ENCODE data around the gene ARVCF. TPM values are rescaled to one million over a fixed set of nuclear protein-coding genes. Genes with fewer than 3 reads are reported as not detected.
A peak's percentile ranks its signal among the peaks of the same experiment; 100 is the strongest.

ARVCF gene
- total and polyA plus RNA-seq, 9 of the 15 experiments (the other 6 are each of a cell fraction or from before 2014, with no cell fraction given) = 0.03 to 97.4 (median 15.6) TPM

DNA sequence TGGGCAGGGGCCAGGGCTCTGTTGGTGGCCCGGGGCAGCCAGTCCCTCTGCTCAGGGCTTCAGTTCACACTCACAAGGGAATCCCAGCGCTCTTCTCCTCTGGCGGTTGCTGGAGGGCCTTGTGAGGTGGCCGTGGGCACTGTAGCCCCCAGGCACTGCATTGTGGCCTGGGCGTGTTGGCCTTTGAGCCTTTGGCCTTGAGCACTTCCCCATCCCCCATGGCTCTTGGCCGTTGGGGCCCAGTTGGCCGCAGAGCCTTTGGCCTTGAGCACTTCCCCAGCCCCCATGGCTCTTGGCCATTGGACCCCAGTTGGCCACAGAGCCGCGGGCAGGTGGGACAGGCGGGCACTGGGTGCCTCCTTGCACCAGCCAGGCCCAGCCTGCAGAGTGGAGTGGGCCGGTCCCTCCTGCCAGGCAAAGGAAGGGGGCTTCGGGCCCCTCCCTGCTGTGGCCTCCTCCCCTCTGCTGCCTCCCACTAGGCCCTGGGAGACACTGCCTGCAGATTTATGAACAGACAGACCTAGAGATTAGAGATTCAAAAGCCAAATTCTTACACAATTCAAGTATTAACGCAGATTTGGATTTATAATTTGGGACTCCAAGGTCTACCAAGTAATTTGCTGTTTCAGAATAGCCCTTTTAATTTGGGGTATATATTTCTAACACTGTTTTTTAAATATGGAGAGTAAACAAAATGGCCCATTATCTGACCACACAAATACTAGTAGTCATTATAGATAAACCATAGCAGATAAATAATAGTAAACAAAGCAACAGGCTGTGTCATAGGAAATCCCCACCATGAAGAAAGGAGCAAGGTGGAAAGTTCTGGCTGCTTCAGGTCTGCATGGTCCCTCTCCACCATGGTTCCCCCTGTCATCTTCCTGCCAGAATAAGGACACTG lies 56.8 kb downstream of the ARVCF start (continued):
- TF ChIP-seq ZNF232 (CRISPR knock-in tag; IDR thresholded peaks at IDR 0.05) (no peak), ZNF668 (CRISPR knock-in tag; IDR thresholded peaks at IDR 0.05) (no peak), NEUROD1 (IDR thresholded peaks at IDR 0.05; ENCODE audit: borderline replicate concordance, low read depth, low read length, partially characterized antibody) (no peak), ZNF124 (CRISPR knock-in tag; IDR thresholded peaks at IDR 0.05) (no peak), NCOA1 (IDR thresholded peaks at IDR 0.05; ENCODE audit: low read depth) (no peak), ZNF311 (CRISPR knock-in tag; IDR thresholded peaks at IDR 0.05) (no peak), FIP1L1 (IDR thresholded peaks at IDR 0.05; ENCODE audit: low read depth, low read length, poor library complexity, severe bottlenecking) (peak; percentile 69), POLR3G (IDR thresholded peaks at IDR 0.05; ENCODE audit: extremely low read depth, insufficient read length, insufficient replicate concordance) (no peak), ZNF121 (CRISPR knock-in tag; conservative IDR thresholded peaks at IDR 0.05) (no peak), PYGO2 (tag; IDR thresholded peaks at IDR 0.05) (no peak), RBM14 (IDR thresholded peaks at IDR 0.05; ENCODE audit: borderline replicate concordance, insufficient read depth, low read depth, low read length) (0 out of 2 replicates have a peak, but pooled peaks have one; percentile 77), ZSCAN29 (IDR thresholded peaks at IDR 0.05) (no peak), PML (IDR thresholded peaks at IDR 0.05; ENCODE audit: low read length) (peak; percentile 38; the same call in 1 of the 2 replicates), ZNF589 (CRISPR knock-in tag; IDR thresholded peaks at IDR 0.05; ENCODE audit: low read depth) (no peak), ZNF12 (CRISPR knock-in tag; IDR thresholded peaks at IDR 0.05) (no peak), TARDBP (IDR thresholded peaks at IDR 0.05) (no peak), MAFG (tag; conservative IDR thresholded peaks at IDR 0.05) (no peak), DACH1 (IDR thresholded peaks at IDR 0.05; ENCODE audit: partially characterized antibody) (no peak), KDM4B (IDR thresholded peaks at IDR 0.05; ENCODE audit: borderline replicate concordance in 2 of 2, low read depth in 1 of 2) (no peak), HDAC1 (IDR thresholded peaks at IDR 0.05) (no peak), TBL1XR1 (IDR thresholded peaks at IDR 0.05; ENCODE audit: low read length in 2 of 2) (no peak)
- TF ChIP-seq, protein P1, sequence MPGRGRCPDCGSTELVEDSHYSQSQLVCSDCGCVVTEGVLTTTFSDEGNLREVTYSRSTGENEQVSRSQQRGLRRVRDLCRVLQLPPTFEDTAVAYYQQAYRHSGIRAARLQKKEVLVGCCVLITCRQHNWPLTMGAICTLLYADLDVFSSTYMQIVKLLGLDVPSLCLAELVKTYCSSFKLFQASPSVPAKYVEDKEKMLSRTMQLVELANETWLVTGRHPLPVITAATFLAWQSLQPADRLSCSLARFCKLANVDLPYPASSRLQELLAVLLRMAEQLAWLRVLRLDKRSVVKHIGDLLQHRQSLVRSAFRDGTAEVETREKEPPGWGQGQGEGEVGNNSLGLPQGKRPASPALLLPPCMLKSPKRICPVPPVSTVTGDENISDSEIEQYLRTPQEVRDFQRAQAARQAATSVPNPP (IDR thresholded peaks at IDR 0.05; ENCODE audit: borderline replicate concordance, insufficient read depth, insufficient read length) = no peak
- TF ChIP-seq, protein P2, sequence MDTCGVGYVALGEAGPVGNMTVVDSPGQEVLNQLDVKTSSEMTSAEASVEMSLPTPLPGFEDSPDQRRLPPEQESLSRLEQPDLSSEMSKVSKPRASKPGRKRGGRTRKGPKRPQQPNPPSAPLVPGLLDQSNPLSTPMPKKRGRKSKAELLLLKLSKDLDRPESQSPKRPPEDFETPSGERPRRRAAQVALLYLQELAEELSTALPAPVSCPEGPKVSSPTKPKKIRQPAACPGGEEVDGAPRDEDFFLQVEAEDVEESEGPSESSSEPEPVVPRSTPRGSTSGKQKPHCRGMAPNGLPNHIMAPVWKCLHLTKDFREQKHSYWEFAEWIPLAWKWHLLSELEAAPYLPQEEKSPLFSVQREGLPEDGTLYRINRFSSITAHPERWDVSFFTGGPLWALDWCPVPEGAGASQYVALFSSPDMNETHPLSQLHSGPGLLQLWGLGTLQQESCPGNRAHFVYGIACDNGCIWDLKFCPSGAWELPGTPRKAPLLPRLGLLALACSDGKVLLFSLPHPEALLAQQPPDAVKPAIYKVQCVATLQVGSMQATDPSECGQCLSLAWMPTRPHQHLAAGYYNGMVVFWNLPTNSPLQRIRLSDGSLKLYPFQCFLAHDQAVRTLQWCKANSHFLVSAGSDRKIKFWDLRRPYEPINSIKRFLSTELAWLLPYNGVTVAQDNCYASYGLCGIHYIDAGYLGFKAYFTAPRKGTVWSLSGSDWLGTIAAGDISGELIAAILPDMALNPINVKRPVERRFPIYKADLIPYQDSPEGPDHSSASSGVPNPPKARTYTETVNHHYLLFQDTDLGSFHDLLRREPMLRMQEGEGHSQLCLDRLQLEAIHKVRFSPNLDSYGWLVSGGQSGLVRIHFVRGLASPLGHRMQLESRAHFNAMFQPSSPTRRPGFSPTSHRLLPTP (IDR thresholded peaks at IDR 0.05; ENCODE audit: borderline replicate concordance, extremely low read depth, insufficient read length) = no peak

Data from K562 (cell line).